SKM-1 treated with dmso at 0.1 percent for 144 hours (cell line): ENCODE data around the gene DMP1.
"Not testable (repeated sequence)": the region's sequence is repeated elsewhere in the genome, so short reads cannot be mapped to it uniquely, and the experiment has no call there.

ENCODE experiments used
- DNase-seq: peaks from one replicate; lab custom pipeline; 2025; ENCODE audit not compliant: unreplicated experiment; lab: John Stamatoyannopoulos, UW

Gene DMP1

GRCh38 chr4:87680271-87680670, 30.2 kb downstream of the DMP1 start:
- DNase-seq, result no peak

DNA sequence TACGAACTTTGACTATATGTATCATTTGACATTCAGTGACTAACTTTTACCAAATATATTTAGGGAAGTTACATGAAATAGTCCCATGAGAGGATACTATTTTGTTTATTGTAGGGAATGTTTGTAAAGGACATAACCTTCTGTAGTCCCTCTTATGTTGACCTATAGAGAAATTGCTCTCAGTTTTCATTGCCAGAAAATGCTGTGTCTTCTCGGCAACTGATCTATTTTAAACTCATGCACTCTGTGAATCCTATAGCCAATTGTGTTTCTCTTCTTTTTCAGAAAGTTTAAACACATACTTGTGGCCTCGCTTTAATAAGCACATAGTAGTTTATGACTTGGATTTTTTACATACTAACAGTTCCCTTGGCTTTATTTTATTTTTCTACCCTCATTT, 38.2 kb downstream of the DMP1 start:
- no peak for DNase-seq

DNA sequence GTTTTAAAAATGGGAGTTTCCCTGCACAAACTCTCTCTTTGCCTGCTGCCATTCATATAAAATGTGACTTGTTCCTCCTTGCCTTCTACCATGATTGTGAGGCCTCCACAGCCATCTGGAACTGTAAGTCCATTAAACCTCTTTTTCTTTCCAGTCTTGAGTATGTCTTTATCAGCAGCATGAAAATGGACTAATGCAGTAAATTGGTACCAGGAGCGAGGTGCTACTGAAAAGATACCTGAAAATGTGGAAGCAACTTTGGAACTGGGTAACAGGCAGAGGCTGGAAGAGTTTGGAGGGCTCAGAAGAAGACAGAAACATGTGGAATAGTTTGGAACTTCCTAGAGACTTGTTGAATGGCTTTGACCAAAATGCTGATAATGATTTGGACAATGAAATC, 40.9 kb downstream of the DMP1 start:
- not testable (repeated sequence) for DNase-seq

- not testable (repeated sequence) for DNase-seq
Measured at GRCh38 chr4:87692060-87692459, 42.0 kb downstream of the DMP1 start.

GRCh38 chr4:87697272-87697671, 47.2 kb downstream of the DMP1 start:
- DNase-seq, result no peak

DNA sequence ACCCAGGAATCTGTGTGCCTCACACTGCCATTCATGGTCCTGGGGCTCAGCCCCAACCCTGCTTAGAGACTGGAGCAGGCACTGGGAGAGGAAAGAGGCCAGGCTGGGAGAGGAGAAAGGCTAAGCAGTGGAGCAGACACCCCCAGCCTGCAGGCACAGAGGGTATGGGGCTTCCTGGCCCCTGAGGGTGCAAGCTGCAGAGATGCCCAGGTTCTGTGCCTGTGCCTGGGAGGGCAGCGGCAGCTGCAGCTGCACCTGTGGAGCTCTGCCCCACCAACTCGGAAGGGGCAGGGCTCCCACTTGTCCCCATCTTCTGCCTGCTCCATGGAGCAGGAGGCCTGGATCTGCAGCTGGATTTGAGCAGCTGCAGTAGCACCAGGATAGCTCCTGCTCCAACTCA, 47.9 kb downstream of the DMP1 start:
- no peak for DNase-seq

- DNase-seq, result no peak
Measured at GRCh38 chr4:87698394-87698793, 48.3 kb downstream of the DMP1 start.

- DNase-seq, result no peak
Measured at GRCh38 chr4:87704001-87704400, 53.9 kb downstream of the DMP1 start.

GRCh38 chr4:87707279-87707918, 57.3 kb downstream of the DMP1 start:
- DNase-seq, result no peak
